ENCODE measurements around the gene MINDY2. TPM values are rescaled to one million over a fixed set of nuclear protein-coding genes. Genes with fewer than 3 reads are reported as not detected.

Gene MINDY2
- polyA plus RNA-seq, 3 donors = 3.4 to 10.9 (median 3.4) TPM

DNA sequence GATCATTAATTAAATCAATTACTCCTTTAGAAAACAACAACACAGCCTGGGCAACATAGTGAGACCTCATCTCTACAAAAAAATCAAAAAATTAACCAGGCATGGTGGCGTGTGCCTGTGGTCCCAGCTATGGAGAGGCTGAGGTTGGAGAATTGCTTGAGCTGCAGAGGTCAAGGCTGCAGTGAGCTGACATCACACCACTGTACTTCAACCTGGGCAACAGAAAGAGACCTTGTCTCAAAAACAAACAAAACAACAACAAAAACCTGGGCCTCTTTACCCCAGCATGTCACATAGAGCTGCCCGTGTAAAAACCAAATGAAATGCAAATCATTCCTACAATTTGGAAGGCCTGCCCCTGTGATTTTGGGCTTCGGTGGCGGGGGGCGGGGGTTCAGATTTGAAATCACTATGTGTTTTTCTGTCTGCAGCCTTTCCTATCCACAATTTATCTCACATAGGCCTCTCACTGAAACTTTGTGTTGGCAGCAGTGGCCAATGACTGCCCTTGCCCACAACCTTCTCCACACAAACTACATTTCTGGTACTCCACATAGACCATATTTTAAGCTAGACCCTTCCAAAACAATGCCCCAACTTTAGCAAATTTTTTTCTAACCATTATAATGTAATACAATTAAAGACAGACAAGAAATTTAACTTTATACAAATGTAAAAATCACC, 28.1 kb upstream of the MINDY2 start:
- Histone ChIP-seq H3K36me3 (replicated peaks in 1 of 2; ENCODE audit: control insufficient read depth in 1 of 2, insufficient read depth in 2 of 2, low read length in 2 of 2) (no peaks in the 10 kb centered on the region), H3K9ac (ENCODE audit: insufficient read depth, low read length, poor library complexity, severe bottlenecking) (no peak overlapping the region), H3K27ac (ENCODE audit: low read depth in 1 of 2, low read length in 2 of 2) (peak overlapping the region in 1 of 2 donors; percentile 21), H3K4me3 (replicated peaks in 1 of 3; ENCODE audit: low read depth in 2 of 3, low read length in 3 of 3) (no peak overlapping the region), H3K4me2 (replicated peaks; ENCODE audit: extremely low read depth, low read length, poor library complexity, severe bottlenecking) (no peak overlapping the region), H3K79me2 (ENCODE audit: insufficient read depth, low read length) (peaks cover 98% of the 10 kb centered on the region), H3K9me3 (replicated peaks in 1 of 2; ENCODE audit: control insufficient read depth in 1 of 2, insufficient read depth in 1 of 2, low read length in 2 of 2) (no peaks in the 10 kb centered on the region), H2AFZ (ENCODE audit: insufficient read depth, low read depth, low read length, poor library complexity, severe bottlenecking) (no peak overlapping the region), H3K27me3 (ENCODE audit: control insufficient read depth in 2 of 2, insufficient read depth in 2 of 2, low read length in 2 of 2) (no peaks in the 10 kb centered on the region), H3K4me1 (ENCODE audit: control insufficient read depth in 1 of 2, insufficient read depth in 2 of 2, low read length in 2 of 2) (peaks cover 49 to 77% of the 10 kb centered on the region in 2 donors), H4K20me1 (ENCODE audit: insufficient read depth, low read length) (peaks cover 82% of the 10 kb centered on the region)
- peaks cover 76% of the 10 kb centered on the region for H3K4me1 Mint-ChIP-seq
- H3K27ac Mint-ChIP-seq = peak overlapping the region in 4 of 7 donors; percentile 43 to 75 (median 58)
- no peaks in the 10 kb centered on the region for H3K27me3 Mint-ChIP-seq (ENCODE audit: low read depth in 3 of 3)
- intact Hi-C loops (cut with micrococcal nuclease) = loop anchor here (10.0 kb wide), 2 partner anchors 58 to 218 kb away; no protein-coding TSS in a partner anchor
- no peak for DNase-seq
- H3K36me3 Mint-ChIP-seq = peaks cover 11 to 14% of the 10 kb centered on the region in 2 donors
- H3K4me3 Mint-ChIP-seq = no peak overlapping the region
- H3K9me3 Mint-ChIP-seq = no peaks in the 10 kb centered on the region
- WGBS (ENCODE audit: insufficient coverage) = 97% methylated on average over 4 of the region's 5 CpGs
- TF ChIP-seq CTCF (IDR thresholded peaks at IDR 0.05) = no peak

DNA sequence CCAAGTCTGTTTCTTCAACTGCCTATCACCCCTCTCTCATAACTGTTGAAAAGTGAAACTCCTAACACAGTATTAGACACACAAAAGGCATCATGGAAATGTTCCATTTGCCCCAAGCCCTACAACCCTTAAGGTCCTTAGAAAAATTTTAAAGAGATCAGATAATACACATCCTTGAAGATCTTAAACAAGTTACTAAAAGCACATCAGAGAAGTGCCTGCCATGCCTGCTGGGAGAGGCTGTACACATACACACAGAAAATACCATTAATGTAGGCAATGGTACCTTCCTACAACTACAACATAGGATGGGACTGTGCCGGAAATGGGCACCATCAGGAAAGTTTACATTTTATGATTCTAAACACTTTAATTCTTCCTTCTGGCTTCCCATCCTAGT, 24.9 kb upstream of the MINDY2 start:
- peaks cover 64% of the 10 kb centered on the region for H3K4me1 Mint-ChIP-seq

More for the DNA sequence above, 24.9 kb upstream of the MINDY2 start:
- Histone ChIP-seq H3K4me1 (ENCODE audit: control insufficient read depth in 1 of 2, insufficient read depth in 2 of 2, low read length in 2 of 2) (peaks cover 37 to 60% of the 10 kb centered on the region in 2 donors), H4K20me1 (ENCODE audit: insufficient read depth, low read length) (peaks cover 77% of the 10 kb centered on the region), H3K9me3 (replicated peaks in 1 of 2; ENCODE audit: control insufficient read depth in 1 of 2, insufficient read depth in 1 of 2, low read length in 2 of 2) (no peaks in the 10 kb centered on the region), H3K4me3 (replicated peaks in 1 of 3; ENCODE audit: low read depth in 2 of 3, low read length in 3 of 3) (peak overlapping the region in 1 of 3 experiments; percentile 82), H3K79me2 (ENCODE audit: insufficient read depth, low read length) (peaks cover 84% of the 10 kb centered on the region), H3K4me2 (replicated peaks; ENCODE audit: extremely low read depth, low read length, poor library complexity, severe bottlenecking) (peak overlapping the region; percentile 80), H3K36me3 (replicated peaks in 1 of 2; ENCODE audit: control insufficient read depth in 1 of 2, insufficient read depth in 2 of 2, low read length in 2 of 2) (no peaks in the 10 kb centered on the region), H3K27ac (ENCODE audit: low read depth in 1 of 2, low read length in 2 of 2) (no peak overlapping the region), H3K9ac (ENCODE audit: insufficient read depth, low read length, poor library complexity, severe bottlenecking) (no peak overlapping the region), H3K27me3 (ENCODE audit: control insufficient read depth in 2 of 2, insufficient read depth in 2 of 2, low read length in 2 of 2) (no peaks in the 10 kb centered on the region), H2AFZ (ENCODE audit: insufficient read depth, low read depth, low read length, poor library complexity, severe bottlenecking) (no peak overlapping the region)
- TF ChIP-seq CTCF (IDR thresholded peaks at IDR 0.05) = no peak
- H3K27ac Mint-ChIP-seq = peak overlapping the region in 1 of 7 donors; percentile 66
- no CpG with 5 or more reads among the region's 1 CpG for WGBS (ENCODE audit: insufficient coverage)
- no peak for DNase-seq
- H3K27me3 Mint-ChIP-seq (ENCODE audit: low read depth in 3 of 3) = peaks cover 0 to 3% (median 0%) of the 10 kb centered on the region in 3 donors
- peaks cover 0 to 5% (median 0%) of the 10 kb centered on the region in 7 donors for H3K9me3 Mint-ChIP-seq
- peaks cover 10 to 16% of the 10 kb centered on the region in 2 donors for H3K36me3 Mint-ChIP-seq
- H3K4me3 Mint-ChIP-seq = peak overlapping the region; percentile 42 to 71
- intact Hi-C loops (cut with micrococcal nuclease) = loop anchor here (10.0 kb wide), 2 partner anchors 61 to 221 kb away; no protein-coding TSS in a partner anchor

Data from CD14-positive monocyte (primary cell).